K562 (cell line): ENCODE measurements around the gene CYP11A1. TPM values are rescaled to one million over a fixed set of nuclear protein-coding genes. Genes with fewer than 3 reads are reported as not detected.

ENCODE experiments used
- BDP1 ChIP-seq: IDR thresholded peaks from 3 replicates; pipeline ENCODE4 v1.6.1; 2011; ENCODE audit not compliant: insufficient read length, insufficient read depth
- CBX2 ChIP-seq: fragments of 200-600 bp; sonication (generic); IDR thresholded peaks from one replicate; pipeline ENCODE4 v1.6.1; 2012; ENCODE audit warnings: mild to moderate bottlenecking, low read length, inconsistent platforms; ENCODE audit not compliant: insufficient read depth, poor library complexity, severe bottlenecking
- CEBPG ChIP-seq, 3 experiments: fragments of 200-800 bp in 1 of 3; sonication (Bioruptor generic) in 1 of 3; sonication (generic) in 1 of 3; formaldehyde crosslinking in 1 of 3; IDR thresholded peaks in 2 of 3; conservative IDR thresholded peaks in 1 of 3; 2 replicates each; pipeline versions ENCODE4 v1.6.1 to v1.8.0; 2016 to 2022; ENCODE audit warnings: missing compliant biosample characterization in 2 of 3, missing genetic modification characterization in 2 of 3, mild to moderate bottlenecking in 1 of 3, missing genetic modification reagents in 1 of 3
- CREB1 ChIP-seq, 2 experiments: sonication (generic) in 1 of 2; formaldehyde crosslinking in 1 of 2; IDR thresholded peaks; 2 replicates each; pipeline versions ENCODE4 v1.6.1 to v1.8.0; 2012 to 2022; ENCODE audit warnings: inconsistent platforms in 1 of 2, mild to moderate bottlenecking in 1 of 2, missing genetic modification reagents in 1 of 2, moderate library complexity in 1 of 2
- DACH1 ChIP-seq: fragments of 450-650 bp; IDR thresholded peaks from 2 replicates; pipeline ENCODE4 v1.6.1; 2018; ENCODE audit not compliant: partially characterized antibody
- E2F5 ChIP-seq: sonication (generic); formaldehyde crosslinking; IDR thresholded peaks from 2 replicates; pipeline ENCODE4 v1.8.0; 2022; ENCODE audit warnings: mild to moderate bottlenecking, missing genetic modification reagents
- FOXM1 ChIP-seq, 2 experiments: fragments of 450-650 bp in 1 of 2; sonication (generic) in 1 of 2; formaldehyde crosslinking in 1 of 2; IDR thresholded peaks; 2 replicates each; pipeline versions ENCODE4 v1.6.1 to v1.9.0; 2017 to 2022; ENCODE audit warnings: low read depth in 2 of 2, mild to moderate bottlenecking in 2 of 2, missing genetic modification reagents in 1 of 2, moderate library complexity in 1 of 2
- GABPB1 ChIP-seq: sonication (generic); formaldehyde crosslinking; IDR thresholded peaks from 2 replicates; pipeline ENCODE4 v1.8.0; 2022; ENCODE audit warnings: mild to moderate bottlenecking, missing genetic modification reagents
- MITF ChIP-seq: IDR thresholded peaks from 2 replicates; pipeline ENCODE4 v1.6.1; 2014; ENCODE audit warnings: antibody characterized with exemption
- RHOXF2B ChIP-seq: fragments of 250-450 bp; sonication (Bioruptor Pico); conservative IDR thresholded peaks from 2 replicates; pipeline ENCODE4 v1.5.1; 2021
- RREB1 ChIP-seq: fragments of 250-450 bp; sonication (Bioruptor Pico); IDR thresholded peaks from 2 replicates; pipeline ENCODE4 v1.4.0; 2020
- SRSF3 ChIP-seq: fragments of 200-400 bp; formaldehyde crosslinking; IDR thresholded peaks from 2 replicates; pipeline ENCODE4 v1.6.1; 2016; ENCODE audit warnings: mild to moderate bottlenecking, low read length, moderate library complexity; ENCODE audit not compliant: insufficient read depth
- TBP ChIP-seq: optimal IDR thresholded peaks from 2 replicates; pipeline ENCODE3; 2011; ENCODE audit warnings: low read depth, low read length, improper control_type of control experiment
- TCF7L2 ChIP-seq: fragments of 150-350 bp; IDR thresholded peaks from 2 replicates; pipeline ENCODE4 v1.6.1; 2016; ENCODE audit warnings: low read depth, mild to moderate bottlenecking, low read length, moderate library complexity
- ZBTB7A ChIP-seq: IDR thresholded peaks from 2 replicates; pipeline ENCODE4 v1.6.1; 2011; ENCODE audit warnings: low read depth, mild to moderate bottlenecking, low read length, moderate library complexity, borderline replicate concordance; ENCODE audit not compliant: control insufficient read depth
- ZC3H11A ChIP-seq: IDR thresholded peaks from 2 replicates; pipeline ENCODE4 v1.6.1; 2012; ENCODE audit warnings: low read depth, low read length, improper control_type of control experiment
- ZNF23 ChIP-seq: fragments of 250-450 bp; sonication (Bioruptor Pico); IDR thresholded peaks from 2 replicates; pipeline ENCODE4 v1.4.0; 2020; ENCODE audit warnings: mild to moderate bottlenecking
- polyA plus RNA-seq, 8 experiments: library from polyadenylated mRNA; depleted of rRNA in 4 of 8; stranded (reverse) in 5 of 8; unstranded in 3 of 8; fragments of >200 nt; fragmentation: Nextera tagmentation in 2 of 8; fragmentation: Illumina TruSeq in 1 of 8; extraction: Ambion mirVana in 2 of 8; extraction: Trizol in 1 of 8; gene quantifications; 2 replicates each; pipeline versions ENCODE4 v1.2.1 to v1.2.3, GENCODE V29; 2011 to 2014; ENCODE audit warnings: inconsistent platforms in 1 of 8, missing spikeins in 1 of 8
- total RNA-seq, 7 experiments: library from RNA; depleted of rRNA in 6 of 7; stranded (reverse); fragments of >200 nt in 6 of 7; fragmentation: Illumina TruSeq in 2 of 7; extraction: Trizol in 2 of 7; gene quantifications; 2 replicates each; pipeline versions ENCODE4 v1.2.1 to v1.2.3, GENCODE V29; 2011 to 2021; ENCODE audit warnings: low replicate concordance in 1 of 7

Gene CYP11A1
- total and polyA plus RNA-seq, 9 of the 15 experiments (the other 6 are each of a cell fraction or from before 2014, with no cell fraction given), result 0.06 to 0.24 (median 0.10) TPM; not detected in 4

- no peak for TF ChIP-seq ZC3H11A
- no peak for TF ChIP-seq TCF7L2
- TF ChIP-seq GABPB1 (CRISPR knock-in tag), result peak; percentile 87
- no peak for TF ChIP-seq RHOXF2B
- TF ChIP-seq CEBPG (CRISPR knock-in tag; IDR thresholded peaks at IDR 0.05), result peak; percentile 51; the same call in 1 of the 2 replicates
- TF ChIP-seq CEBPG (tag; conservative IDR thresholded peaks at IDR 0.05 in 1 of 2, IDR thresholded peaks at IDR 0.05 in 1 of 2), result peak; percentile 59 to 92; a peak in 3 of 4 replicates
- TF ChIP-seq RREB1 (CRISPR knock-in tag), result no peak
- no peak for TF ChIP-seq BDP1
- no peak for TF ChIP-seq TBP
- peak; percentile 19; the same call in 1 of the 2 replicates for TF ChIP-seq ZBTB7A
- no peak for TF ChIP-seq CREB1 (IDR thresholded peaks at IDR 0.05)
- TF ChIP-seq CREB1 (CRISPR knock-in tag; IDR thresholded peaks at IDR 0.05), result peak; percentile 44; the same call in 1 of the 2 replicates
- no peak for TF ChIP-seq CBX2
- TF ChIP-seq SRSF3, result no peak
- TF ChIP-seq DACH1, result peak; percentile 6
- TF ChIP-seq FOXM1 (IDR thresholded peaks at IDR 0.05; ENCODE audit: low read depth), result no peak
- 0 out of 2 replicates have a peak, but pooled peaks have one; percentile 54 for TF ChIP-seq FOXM1 (CRISPR knock-in tag; IDR thresholded peaks at IDR 0.05; ENCODE audit: low read depth)
- no peak for TF ChIP-seq MITF
- no peak for TF ChIP-seq ZNF23 (CRISPR knock-in tag)
- TF ChIP-seq E2F5 (CRISPR knock-in tag), result peak; percentile 89
Measured at GRCh38 chr15:74291101-74292071, 76.1 kb downstream of the CYP11A1 start (continued).
